ENCODE data around the gene HEXIM1. TPM values are rescaled to one million over a fixed set of nuclear protein-coding genes. Genes with fewer than 3 reads are reported as not detected.

HEXIM1 gene
- total RNA-seq, 1 donor from 2014 or later = 23.7 TPM

GRCh38 chr17:45136846-45137560 is 11.3 kb upstream of the HEXIM1 start:
- Histone ChIP-seq H3K9me3 (no peaks in the 10 kb centered on the region), H3K4me3 (peak overlapping the region in 1 of 2 donors; percentile 81), H3K27me3 (no peaks in the 10 kb centered on the region), H3K36me3 (peaks cover 0 to 10% of the 10 kb centered on the region in 2 donors), H3K4me1 (peaks cover 5 to 13% of the 10 kb centered on the region in 2 donors), H3K27ac (peak overlapping the region in 1 of 2 donors; percentile 90)
- peak in 1 of 2 donors; percentile 61 for DNase-seq (ENCODE audit: low spot score in 2 of 2)
- intact Hi-C loops (cut with DNase I) = loop anchor here (5.0 kb wide), 1 partner anchor 235 kb away; no protein-coding TSS in a partner anchor
- TF ChIP-seq CTCF (IDR thresholded peaks at IDR 0.05) = no peak

GRCh38 chr17:45137561-45138305 is 10.5 kb upstream of the HEXIM1 start:
- intact Hi-C loops (cut with DNase I) = loop anchor here (5.0 kb wide), 1 partner anchor 235 kb away; no protein-coding TSS in a partner anchor
- no peak for DNase-seq (ENCODE audit: low spot score in 2 of 2)

GRCh38 chr17:45138911-45139532 is 9.3 kb upstream of the HEXIM1 start:
- TF ChIP-seq CTCF (IDR thresholded peaks at IDR 0.05) = no peak
- Histone ChIP-seq H3K9me3 (no peaks in the 10 kb centered on the region), H3K27ac (no peak overlapping the region), H3K4me3 (no peak overlapping the region), H3K4me1 (peaks cover 5 to 19% of the 10 kb centered on the region in 2 donors), H3K27me3 (no peaks in the 10 kb centered on the region), H3K36me3 (peaks cover 0 to 10% of the 10 kb centered on the region in 2 donors)
- DNase-seq (ENCODE audit: low spot score in 2 of 2) = no peak
- intact Hi-C loops (cut with DNase I) = loop anchor here (5.0 kb wide), 1 partner anchor 233 kb away; no protein-coding TSS in a partner anchor

More at GRCh38 chr17:45137561-45138305, 10.5 kb upstream of the HEXIM1 start:
- Histone ChIP-seq H3K4me3 (no peak overlapping the region), H3K4me1 (peaks cover 5 to 13% of the 10 kb centered on the region in 2 donors), H3K36me3 (peaks cover 0 to 10% of the 10 kb centered on the region in 2 donors), H3K27ac (no peak overlapping the region), H3K9me3 (no peaks in the 10 kb centered on the region), H3K27me3 (no peaks in the 10 kb centered on the region)
- no peak for TF ChIP-seq CTCF (IDR thresholded peaks at IDR 0.05)

- TF ChIP-seq CTCF (IDR thresholded peaks at IDR 0.05) = no peak
- intact Hi-C loops (cut with DNase I) = loop anchor here (5.0 kb wide), 1 partner anchor 233 kb away; no protein-coding TSS in a partner anchor
These were observed 8.7 kb upstream of the HEXIM1 start for GRCh38 chr17:45139533-45139920.

GRCh38 chr17:45143094-45143670 is 5.1 kb upstream of the HEXIM1 start:
- peaks cover 8 to 29% of the 10 kb centered on the region in 2 donors for H3K4me1 ChIP-seq

More at GRCh38 chr17:45139533-45139920, 8.7 kb upstream of the HEXIM1 start:
- Histone ChIP-seq H3K27ac (no peak overlapping the region), H3K36me3 (peaks cover 0 to 10% of the 10 kb centered on the region in 2 donors), H3K4me3 (no peak overlapping the region), H3K9me3 (no peaks in the 10 kb centered on the region), H3K27me3 (no peaks in the 10 kb centered on the region), H3K4me1 (peaks cover 5 to 19% of the 10 kb centered on the region in 2 donors)
- no peak for DNase-seq (ENCODE audit: low spot score in 2 of 2)

More at GRCh38 chr17:45143094-45143670, 5.1 kb upstream of the HEXIM1 start:
- no peaks in the 10 kb centered on the region for H3K27me3 ChIP-seq
- intact Hi-C loops (cut with DNase I) = loop anchor here (10.0 kb wide), 1 partner anchor 1238 kb away; the partner anchor contains the start of gene MPP2
- peak overlapping the region; percentile 55 to 67 for H3K4me3 ChIP-seq
- H3K9me3 ChIP-seq = no peaks in the 10 kb centered on the region
- H3K36me3 ChIP-seq = peaks cover 0 to 4% of the 10 kb centered on the region in 2 donors
- peak overlapping the region; percentile 96 to 97 for H3K27ac ChIP-seq
- TF ChIP-seq CTCF (IDR thresholded peaks at IDR 0.05) = no peak
- no peak for DNase-seq (ENCODE audit: low spot score in 2 of 2)

All from ascending aorta (tissue), 2 donors.